Measurements from ENCODE around the gene MEIOB.

Gene MEIOB

GRCh38 chr16:1912215-1912543 lies 40.2 kb upstream of the MEIOB start:
- TF ChIP-seq, protein P1, sequence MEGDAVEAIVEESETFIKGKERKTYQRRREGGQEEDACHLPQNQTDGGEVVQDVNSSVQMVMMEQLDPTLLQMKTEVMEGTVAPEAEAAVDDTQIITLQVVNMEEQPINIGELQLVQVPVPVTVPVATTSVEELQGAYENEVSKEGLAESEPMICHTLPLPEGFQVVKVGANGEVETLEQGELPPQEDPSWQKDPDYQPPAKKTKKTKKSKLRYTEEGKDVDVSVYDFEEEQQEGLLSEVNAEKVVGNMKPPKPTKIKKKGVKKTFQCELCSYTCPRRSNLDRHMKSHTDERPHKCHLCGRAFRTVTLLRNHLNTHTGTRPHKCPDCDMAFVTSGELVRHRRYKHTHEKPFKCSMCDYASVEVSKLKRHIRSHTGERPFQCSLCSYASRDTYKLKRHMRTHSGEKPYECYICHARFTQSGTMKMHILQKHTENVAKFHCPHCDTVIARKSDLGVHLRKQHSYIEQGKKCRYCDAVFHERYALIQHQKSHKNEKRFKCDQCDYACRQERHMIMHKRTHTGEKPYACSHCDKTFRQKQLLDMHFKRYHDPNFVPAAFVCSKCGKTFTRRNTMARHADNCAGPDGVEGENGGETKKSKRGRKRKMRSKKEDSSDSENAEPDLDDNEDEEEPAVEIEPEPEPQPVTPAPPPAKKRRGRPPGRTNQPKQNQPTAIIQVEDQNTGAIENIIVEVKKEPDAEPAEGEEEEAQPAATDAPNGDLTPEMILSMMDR (conservative IDR thresholded peaks at IDR 0.05; ENCODE audit: control insufficient read depth, insufficient read depth, low read depth, low read length), result no peak
- no peak for DNase-seq (ENCODE audit: low read depth)
- H3K4me3 ChIP-seq (ENCODE audit: control insufficient read depth, low read depth, low read length), result no peak overlapping the region

GRCh38 chr16:1911467-1912214 lies 39.7 kb upstream of the MEIOB start:
- TF ChIP-seq, protein P1 (conservative IDR thresholded peaks at IDR 0.05; ENCODE audit: control insufficient read depth, insufficient read depth, low read depth, low read length), result no peak
- H3K4me3 ChIP-seq (ENCODE audit: control insufficient read depth, low read depth, low read length), result no peak overlapping the region

GRCh38 chr16:1909561-1910231 lies 37.7 kb upstream of the MEIOB start:
- no peak overlapping the region for H3K4me3 ChIP-seq (ENCODE audit: control insufficient read depth, low read depth, low read length)
- TF ChIP-seq, protein P1 (conservative IDR thresholded peaks at IDR 0.05; ENCODE audit: control insufficient read depth, insufficient read depth, low read depth, low read length), result no peak
- DNase-seq (ENCODE audit: low read depth), result no peak

More at GRCh38 chr16:1911467-1912214, 39.7 kb upstream of the MEIOB start:
- no peak for DNase-seq (ENCODE audit: low read depth)

DNA sequence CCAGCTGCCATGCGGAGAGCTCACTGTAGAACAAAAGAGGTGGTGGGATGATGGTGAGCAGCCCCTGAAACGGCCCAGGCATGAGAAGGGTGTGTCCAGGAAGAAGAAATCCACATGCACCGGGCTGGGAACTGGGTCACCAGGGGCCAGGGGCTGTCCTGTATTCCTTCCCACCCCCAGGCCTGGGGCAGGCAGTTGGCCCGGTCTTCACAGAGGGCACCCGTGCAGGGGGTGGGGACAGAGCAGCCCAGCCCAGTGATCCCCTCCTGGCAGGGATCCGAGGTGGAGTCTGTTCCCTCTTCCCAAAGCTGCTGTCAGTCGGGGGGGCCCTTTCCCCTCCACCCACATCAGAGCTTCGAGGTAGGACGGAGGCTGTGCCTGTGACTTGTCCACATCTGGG lies 37.0 kb upstream of the MEIOB start:
- no peak for DNase-seq (ENCODE audit: low read depth)
- no peak overlapping the region for H3K4me3 ChIP-seq (ENCODE audit: control insufficient read depth, low read depth, low read length)
- TF ChIP-seq, protein P1 (conservative IDR thresholded peaks at IDR 0.05; ENCODE audit: control insufficient read depth, insufficient read depth, low read depth, low read length), result no peak

DNA sequence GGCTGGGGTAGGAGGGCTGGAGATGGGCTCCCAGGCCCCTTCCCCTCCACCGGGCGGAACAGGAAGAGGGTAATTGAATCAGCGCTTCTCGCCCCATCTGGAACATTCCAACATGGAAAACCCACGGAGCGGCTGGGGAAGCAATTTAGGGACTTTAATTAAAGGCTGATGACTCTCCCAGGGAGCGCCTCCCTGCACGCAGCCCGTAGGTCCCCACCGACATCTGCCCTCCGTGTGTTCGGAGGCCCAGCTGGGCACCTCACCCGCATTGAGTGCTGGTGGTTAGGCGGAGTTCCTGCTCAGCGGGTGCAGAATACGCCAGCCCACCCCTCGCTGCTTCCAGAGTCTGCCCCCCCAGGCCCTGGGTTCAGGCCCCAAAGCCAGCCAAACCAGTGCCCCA lies 36.2 kb upstream of the MEIOB start:
- no peak for DNase-seq (ENCODE audit: low read depth)
- TF ChIP-seq, protein P1 (conservative IDR thresholded peaks at IDR 0.05; ENCODE audit: control insufficient read depth, insufficient read depth, low read depth, low read length), result no peak
- H3K4me3 ChIP-seq (ENCODE audit: control insufficient read depth, low read depth, low read length), result no peak overlapping the region

DNA sequence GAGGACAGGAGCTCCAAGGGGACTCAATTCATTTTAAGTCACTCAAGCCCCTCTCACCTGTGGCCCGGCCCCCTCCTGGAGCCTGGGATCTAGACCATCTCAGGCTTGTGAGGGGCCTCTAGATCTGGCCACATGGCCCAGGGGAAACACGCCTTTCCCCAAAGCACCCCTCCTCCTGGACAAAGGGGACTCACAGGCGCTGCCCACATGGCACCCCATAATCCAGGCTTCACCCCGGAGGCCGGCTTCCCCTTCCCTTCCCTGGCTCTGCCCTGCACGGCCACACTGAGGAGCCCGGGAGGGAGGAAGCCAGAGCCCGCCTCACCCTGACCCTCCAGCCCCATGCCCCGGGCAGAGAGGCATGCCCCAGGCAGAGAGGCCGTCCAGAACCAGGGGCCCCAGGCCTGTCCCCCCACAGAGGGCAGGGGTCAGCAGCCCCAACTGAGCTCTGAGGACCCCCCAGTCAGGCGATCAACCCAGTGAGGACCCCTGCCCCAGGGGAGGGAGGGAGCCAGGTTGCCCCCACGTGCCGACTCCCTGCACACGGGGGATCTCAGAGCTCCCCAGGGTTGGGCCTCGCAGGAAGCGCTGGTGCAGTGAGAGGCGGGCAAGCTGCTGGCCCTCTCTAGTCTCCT lies 35.4 kb upstream of the MEIOB start:
- DNase-seq (ENCODE audit: low read depth), result no peak
- TF ChIP-seq, protein P1 (conservative IDR thresholded peaks at IDR 0.05; ENCODE audit: control insufficient read depth, insufficient read depth, low read depth, low read length), result no peak
- no peak overlapping the region for H3K4me3 ChIP-seq (ENCODE audit: control insufficient read depth, low read depth, low read length)
